Stimulated activated CD8-positive, alpha-beta memory T cell treated with anti-CD3 and anti-CD28 coated beads, Interleukin-2, amount 100 ng/mL, for 1 hour (primary cell): ENCODE measurements around the gene RPUSD4.
"Not testable (repeated sequence)": the region's sequence is repeated elsewhere in the genome, so short reads cannot be mapped to it uniquely, and the experiment has no call there.

Experiments
- DNase-seq, 2 donors: peaks; one replicate each; pipeline ENCODE4 v3.0.0-alpha.2; 2020; ENCODE audit warnings: low read depth in 2 of 2

RPUSD4 gene

GRCh38 chr11:126211236-126212088 is at the start of gene RPUSD4, which contains the start of gene FAM118B:
Gene RPUSD4 (minus strand): TSS chr11:126211650. CDS start chr11:126211638, 12 bp downstream.
Gene FAM118B (plus strand): TSS chr11:126211782. CDS start chr11:126235002, 23,220 bp downstream.
- peak; percentile 98 to 99 for DNase-seq

GRCh38 chr11:126257764-126258163 is 46.3 kb upstream of the RPUSD4 start:
- DNase-seq = no peak

- no peak for DNase-seq
Observed at GRCh38 chr11:126257144-126257543, 45.7 kb upstream of the RPUSD4 start.

- no peak for DNase-seq
Observed at GRCh38 chr11:126256216-126256615, 44.8 kb upstream of the RPUSD4 start.

- DNase-seq = not testable (repeated sequence)
Observed at GRCh38 chr11:126255507-126255906, 44.1 kb upstream of the RPUSD4 start.

GRCh38 chr11:126254819-126255218 is 43.4 kb upstream of the RPUSD4 start:
- DNase-seq = no peak

GRCh38 chr11:126253265-126253664 is 41.8 kb upstream of the RPUSD4 start:
- no peak for DNase-seq

- no peak for DNase-seq
Observed at GRCh38 chr11:126246636-126247035, 35.2 kb upstream of the RPUSD4 start.

GRCh38 chr11:126233391-126233790 is 21.9 kb upstream of the RPUSD4 start:
- no peak for DNase-seq

- no peak for DNase-seq
Observed at GRCh38 chr11:126232683-126233082, 21.2 kb upstream of the RPUSD4 start.

- no peak for DNase-seq
Observed at GRCh38 chr11:126231725-126232459, 20.4 kb upstream of the RPUSD4 start.

- DNase-seq = no peak
Observed at GRCh38 chr11:126229858-126230540, 18.5 kb upstream of the RPUSD4 start.

GRCh38 chr11:126226334-126227084 is 15.1 kb upstream of the RPUSD4 start:
- no peak for DNase-seq

- DNase-seq = no peak
Observed at GRCh38 chr11:126225295-126225665, 13.8 kb upstream of the RPUSD4 start.

- no peak for DNase-seq
Observed at GRCh38 chr11:126224647-126225294, 13.3 kb upstream of the RPUSD4 start.

- DNase-seq = no peak
Observed at GRCh38 chr11:126219547-126219946, 8.1 kb upstream of the RPUSD4 start.

GRCh38 chr11:126217491-126217890 is 6.0 kb upstream of the RPUSD4 start:
- no peak for DNase-seq

GRCh38 chr11:126216526-126217305 is 5.3 kb upstream of the RPUSD4 start:
- no peak for DNase-seq

- no peak for DNase-seq
Observed at GRCh38 chr11:126214841-126215240, 3.4 kb upstream of the RPUSD4 start.

- no peak for DNase-seq
Observed at GRCh38 chr11:126214441-126214840, 3.0 kb upstream of the RPUSD4 start.
